ENCODE results near the gene HJURP. TPM values are rescaled to one million over a fixed set of nuclear protein-coding genes. Genes with fewer than 3 reads are reported as not detected.

HJURP gene
- total and polyA plus RNA-seq, 7 donors, result 0.28 to 9.0 (median 1.5) TPM

GRCh38 chr2:233829193-233830110 lies 24.9 kb downstream of the HJURP start:
- Histone ChIP-seq H3K4me1 (no peaks in the 10 kb centered on the region), H3K36me3 (no peaks in the 10 kb centered on the region), H3K9me3 (no peaks in the 10 kb centered on the region), H3K27me3 (no peaks in the 10 kb centered on the region), H3K4me3 (no peak overlapping the region), H3K27ac (no peak overlapping the region)
- peak; percentile 42 for DNase-seq
- TF ChIP-seq POLR2A (IDR thresholded peaks at IDR 0.05) (no peak), EP300 (IDR thresholded peaks at IDR 0.05) (no peak), POLR2AphosphoS5 (IDR thresholded peaks at IDR 0.05) (no peak), CTCF (IDR thresholded peaks at IDR 0.05) (no peak)
- 83 to 90% methylated on average over 15 of the region's 15 CpGs for WGBS, 2 donors
- intact Hi-C loops (cut with DNase I), result no loop called here

- H3K4me3 ChIP-seq, result no peak overlapping the region
- WGBS, 2 donors, result 87 to 88% methylated on average over 24 of the region's 24 CpGs
- no peaks in the 10 kb centered on the region for H3K9me3 ChIP-seq
- H3K36me3 ChIP-seq, result no peaks in the 10 kb centered on the region
- TF ChIP-seq CTCF (IDR thresholded peaks at IDR 0.05) (no peak), POLR2AphosphoS5 (IDR thresholded peaks at IDR 0.05) (no peak), EP300 (IDR thresholded peaks at IDR 0.05) (no peak), POLR2A (IDR thresholded peaks at IDR 0.05) (no peak)
- H3K27ac ChIP-seq, result no peak overlapping the region
- H3K27me3 ChIP-seq, result no peaks in the 10 kb centered on the region
- no peaks in the 10 kb centered on the region for H3K4me1 ChIP-seq
- intact Hi-C loops (cut with DNase I), result no loop called here
- peak; percentile 54 for DNase-seq
Observed at GRCh38 chr2:233828546-233829192, 25.7 kb downstream of the HJURP start.

GRCh38 chr2:233824373-233824772 lies 30.0 kb downstream of the HJURP start:
- H3K27me3 ChIP-seq, result no peaks in the 10 kb centered on the region
- H3K27ac ChIP-seq, result no peak overlapping the region
- H3K9me3 ChIP-seq, result no peaks in the 10 kb centered on the region
- 81 to 82% methylated on average over 7 of the region's 7 CpGs for WGBS, 2 donors
- H3K36me3 ChIP-seq, result no peaks in the 10 kb centered on the region
- peak; percentile 10 for DNase-seq
- H3K4me1 ChIP-seq, result no peaks in the 10 kb centered on the region
- intact Hi-C loops (cut with DNase I), result no loop called here
- no peak overlapping the region for H3K4me3 ChIP-seq
- no peak for TF ChIP-seq POLR2A (IDR thresholded peaks at IDR 0.05)
- TF ChIP-seq POLR2AphosphoS5 (IDR thresholded peaks at IDR 0.05), result no peak
- no peak for TF ChIP-seq CTCF (IDR thresholded peaks at IDR 0.05)
- no peak for TF ChIP-seq EP300 (IDR thresholded peaks at IDR 0.05)

- no peaks in the 10 kb centered on the region for H3K9me3 ChIP-seq
- H3K27ac ChIP-seq, result no peak overlapping the region
- intact Hi-C loops (cut with DNase I), result no loop called here
- DNase-seq, result no peak
- H3K4me3 ChIP-seq, result no peak overlapping the region
- 85 to 89% methylated on average over 8 of the region's 8 CpGs for WGBS, 2 donors
- H3K4me1 ChIP-seq, result no peaks in the 10 kb centered on the region
- no peak for TF ChIP-seq EP300 (IDR thresholded peaks at IDR 0.05)
- no peak for TF ChIP-seq POLR2A (IDR thresholded peaks at IDR 0.05)
- TF ChIP-seq CTCF (IDR thresholded peaks at IDR 0.05), result no peak
- no peak for TF ChIP-seq POLR2AphosphoS5 (IDR thresholded peaks at IDR 0.05)
- H3K27me3 ChIP-seq, result no peaks in the 10 kb centered on the region
- H3K36me3 ChIP-seq, result no peaks in the 10 kb centered on the region
Observed at GRCh38 chr2:233823731-233824121, 30.6 kb downstream of the HJURP start.

All from sigmoid colon (tissue), 7 donors.